Measurements from ENCODE around the gene ISYNA1.

ISYNA1 gene

GRCh38 chr19:18465964-18466339 lies 28.0 kb upstream of the ISYNA1 start:
- no peak for TF ChIP-seq CTCF (IDR thresholded peaks at IDR 0.05; ENCODE audit: insufficient read depth, low read length, poor library complexity, severe bottlenecking)
- no peak overlapping the region for H3K4me3 ChIP-seq (replicated peaks; ENCODE audit: low read depth, low read length)
- DNase-seq (ENCODE audit: extremely low read depth, insufficient read length) = no peak
- H3K27me3 ChIP-seq (replicated peaks; ENCODE audit: control insufficient read depth, insufficient read depth, low read length) = no peaks in the 10 kb centered on the region
- H3K36me3 ChIP-seq (ENCODE audit: control insufficient read depth, insufficient read depth, low read length) = peaks cover 48% of the 10 kb centered on the region

- no peak for DNase-seq (ENCODE audit: extremely low read depth, insufficient read length)
- TF ChIP-seq CTCF (IDR thresholded peaks at IDR 0.05; ENCODE audit: insufficient read depth, low read length, poor library complexity, severe bottlenecking) = no peak
- Histone ChIP-seq H3K36me3 (ENCODE audit: control insufficient read depth, insufficient read depth, low read length) (peaks cover 50% of the 10 kb centered on the region), H3K4me3 (replicated peaks; ENCODE audit: low read depth, low read length) (no peak overlapping the region), H3K27me3 (replicated peaks; ENCODE audit: control insufficient read depth, insufficient read depth, low read length) (no peaks in the 10 kb centered on the region)
Observed at GRCh38 chr19:18465214-18465963, 27.5 kb upstream of the ISYNA1 start.

- H3K36me3 ChIP-seq (ENCODE audit: control insufficient read depth, insufficient read depth, low read length) = peaks cover 55% of the 10 kb centered on the region
- no peaks in the 10 kb centered on the region for H3K27me3 ChIP-seq (replicated peaks; ENCODE audit: control insufficient read depth, insufficient read depth, low read length)
- DNase-seq (ENCODE audit: extremely low read depth, insufficient read length) = no peak
- H3K4me3 ChIP-seq (replicated peaks; ENCODE audit: low read depth, low read length) = no peak overlapping the region
- no peak for TF ChIP-seq CTCF (IDR thresholded peaks at IDR 0.05; ENCODE audit: insufficient read depth, low read length, poor library complexity, severe bottlenecking)
Observed at GRCh38 chr19:18464646-18465045, 26.7 kb upstream of the ISYNA1 start.

GRCh38 chr19:18461471-18461870 lies 23.5 kb upstream of the ISYNA1 start:
- H3K36me3 ChIP-seq (ENCODE audit: control insufficient read depth, insufficient read depth, low read length) = peaks cover 66% of the 10 kb centered on the region
- no peaks in the 10 kb centered on the region for H3K27me3 ChIP-seq (replicated peaks; ENCODE audit: control insufficient read depth, insufficient read depth, low read length)
- DNase-seq (ENCODE audit: extremely low read depth, insufficient read length) = no peak
- H3K4me3 ChIP-seq (replicated peaks; ENCODE audit: low read depth, low read length) = no peak overlapping the region
- TF ChIP-seq CTCF (IDR thresholded peaks at IDR 0.05; ENCODE audit: insufficient read depth, low read length, poor library complexity, severe bottlenecking) = no peak

- no peak for TF ChIP-seq CTCF (IDR thresholded peaks at IDR 0.05; ENCODE audit: insufficient read depth, low read length, poor library complexity, severe bottlenecking)
- Histone ChIP-seq H3K4me3 (replicated peaks; ENCODE audit: low read depth, low read length) (no peak overlapping the region), H3K36me3 (ENCODE audit: control insufficient read depth, insufficient read depth, low read length) (peaks cover 63% of the 10 kb centered on the region), H3K27me3 (replicated peaks; ENCODE audit: control insufficient read depth, insufficient read depth, low read length) (no peaks in the 10 kb centered on the region)
- no peak for DNase-seq (ENCODE audit: extremely low read depth, insufficient read length)
Observed at GRCh38 chr19:18460900-18461299, 23.0 kb upstream of the ISYNA1 start.

All from GM06990 (cell line).